Measurements from ENCODE around the gene ANKUB1. TPM values are rescaled to one million over a fixed set of nuclear protein-coding genes. Genes with fewer than 3 reads are reported as not detected.

Gene ANKUB1
- total RNA-seq, 2 experiments from 2014 or later, result not detected

GRCh38 chr3:149726716-149727407 lies 65.5 kb downstream of the ANKUB1 start:
- POLR2A ChIA-PET, result interaction anchor here (0.7 kb wide), 1 partner anchor 14 kb away, joined by 3 read pairs; no protein-coding TSS in a partner anchor
- CTCF ChIA-PET, result no interaction called here
- no peaks in the 10 kb centered on the region for H3K4me1 Mint-ChIP-seq (ENCODE audit: low read depth)
- H3K27me3 Mint-ChIP-seq, result no peaks in the 10 kb centered on the region
- peaks cover 9% of the 10 kb centered on the region for H3K36me3 Mint-ChIP-seq (ENCODE audit: low read depth)
- no peaks in the 10 kb centered on the region for H3K9me3 Mint-ChIP-seq
- no peak overlapping the region for H3K27ac ChIP-seq (ENCODE audit: low read depth in 1 of 2, low read length in 2 of 2)
- intact Hi-C loops (cut with DNase I, micrococcal nuclease), result no loop called here
- TF ChIP-seq CTCF (IDR thresholded peaks at IDR 0.05), result no peak
- H3K27ac Mint-ChIP-seq, result no peak overlapping the region
- H3K27me3 ChIP-seq (ENCODE audit: control insufficient read depth in 1 of 2, insufficient read depth in 2 of 2, low read length in 2 of 2), result no peaks in the 10 kb centered on the region
- no peak overlapping the region for H3K4me3 Mint-ChIP-seq
- no peaks in the 10 kb centered on the region for H3K4me1 ChIP-seq (ENCODE audit: insufficient read depth, low read length)
- no peaks in the 10 kb centered on the region for H3K36me3 ChIP-seq (ENCODE audit: insufficient read depth, low read length)
- no peak overlapping the region for H3K4me3 ChIP-seq (ENCODE audit: low read length)
- no peaks in the 10 kb centered on the region for H3K9me3 ChIP-seq (ENCODE audit: control insufficient read depth in 1 of 2, insufficient read depth in 1 of 2, low read length in 2 of 2)
- DNase-seq (no peak), ATAC-seq (ENCODE audit: poor library complexity) (no peak)

GRCh38 chr3:149723781-149724180 lies 68.6 kb downstream of the ANKUB1 start:
- Mint-ChIP-seq H3K27me3 (no peaks in the 10 kb centered on the region), H3K36me3 (ENCODE audit: low read depth) (peaks cover 13% of the 10 kb centered on the region), H3K4me1 (ENCODE audit: low read depth) (no peaks in the 10 kb centered on the region), H3K27ac (no peak overlapping the region), H3K4me3 (no peak overlapping the region), H3K9me3 (peaks cover 2% of the 10 kb centered on the region)
- H3K27me3 ChIP-seq (ENCODE audit: control insufficient read depth in 1 of 2, insufficient read depth in 2 of 2, low read length in 2 of 2), result no peaks in the 10 kb centered on the region
- H3K4me3 ChIP-seq (ENCODE audit: low read length), result no peak overlapping the region
- ChIA-PET POLR2A (no interaction called here), CTCF (no interaction called here)
- DNase-seq, result no peak
- H3K27ac ChIP-seq (ENCODE audit: low read depth in 1 of 2, low read length in 2 of 2), result no peak overlapping the region
- H3K9me3 ChIP-seq (ENCODE audit: control insufficient read depth in 1 of 2, insufficient read depth in 1 of 2, low read length in 2 of 2), result peaks cover 0 to 6% of the 10 kb centered on the region in 2 experiments
- no peak for ATAC-seq (ENCODE audit: poor library complexity)
- no peaks in the 10 kb centered on the region for H3K36me3 ChIP-seq (ENCODE audit: insufficient read depth, low read length)
- TF ChIP-seq CTCF (IDR thresholded peaks at IDR 0.05), result no peak
- H3K4me1 ChIP-seq (ENCODE audit: insufficient read depth, low read length), result no peaks in the 10 kb centered on the region
- intact Hi-C loops (cut with DNase I, micrococcal nuclease), result no loop called here

GRCh38 chr3:149720918-149721317 lies 71.4 kb downstream of the ANKUB1 start:
- no peak for TF ChIP-seq CTCF (IDR thresholded peaks at IDR 0.05)
- no peaks in the 10 kb centered on the region for H3K4me1 ChIP-seq (ENCODE audit: insufficient read depth, low read length)
- H3K27ac ChIP-seq (ENCODE audit: low read depth in 1 of 2, low read length in 2 of 2), result no peak overlapping the region
- Mint-ChIP-seq H3K4me3 (no peak overlapping the region), H3K36me3 (ENCODE audit: low read depth) (peaks cover 13% of the 10 kb centered on the region), H3K27me3 (no peaks in the 10 kb centered on the region), H3K9me3 (peaks cover 2% of the 10 kb centered on the region), H3K27ac (no peak overlapping the region), H3K4me1 (ENCODE audit: low read depth) (no peaks in the 10 kb centered on the region)
- no peak for DNase-seq
- H3K4me3 ChIP-seq (ENCODE audit: low read length), result no peak overlapping the region
- H3K27me3 ChIP-seq (ENCODE audit: control insufficient read depth in 1 of 2, insufficient read depth in 2 of 2, low read length in 2 of 2), result no peaks in the 10 kb centered on the region
- no peak for ATAC-seq (ENCODE audit: poor library complexity)
- CTCF ChIA-PET, result no interaction called here
- POLR2A ChIA-PET, result no interaction called here
- H3K9me3 ChIP-seq (ENCODE audit: control insufficient read depth in 1 of 2, insufficient read depth in 1 of 2, low read length in 2 of 2), result peaks cover 0 to 6% of the 10 kb centered on the region in 2 experiments
- intact Hi-C loops (cut with DNase I, micrococcal nuclease), result no loop called here
- no peaks in the 10 kb centered on the region for H3K36me3 ChIP-seq (ENCODE audit: insufficient read depth, low read length)

Data from CD4-positive, alpha-beta T cell (primary cell).